OCI-LY1 (cell line): ENCODE data around the gene TTYH3.
"Not testable (repeated sequence)": the region's sequence is repeated elsewhere in the genome, so short reads cannot be mapped to it uniquely, and the experiment has no call there.

ENCODE experiments used
- H2AFZ ChIP-seq: fragments of 200-600 bp; sonication (generic), shearing (Covaris generic); 2 replicates; pipeline ENCODE4 v1.6.0; 2014; ENCODE audit warnings: antibody characterized with exemption, mild to moderate bottlenecking, low read length
- H3F3A ChIP-seq: fragments of 200-600 bp; sonication (generic), shearing (Covaris generic); 2 replicates; pipeline ENCODE4 v1.6.0; 2014; ENCODE audit warnings: mild to moderate bottlenecking, antibody characterized with exemption, low read length, moderate library complexity; ENCODE audit not compliant: insufficient read depth
- H3K27ac ChIP-seq: fragments of 200-600 bp; sonication (generic); 2 replicates; pipeline ENCODE4 v1.5.1; 2014; ENCODE audit warnings: low read length, mixed run types, mild to moderate bottlenecking, low read depth; ENCODE audit not compliant: poor library complexity, severe bottlenecking
- H3K27me3 ChIP-seq: fragments of 200-600 bp; sonication (generic); 2 replicates; pipeline ENCODE4 v1.6.0; 2014; ENCODE audit warnings: antibody characterized with exemption, mild to moderate bottlenecking, low read length, moderate library complexity; ENCODE audit not compliant: insufficient read depth
- H3K36me3 ChIP-seq: fragments of 200-600 bp; sonication (generic); 2 replicates; pipeline ENCODE4 v1.6.1; 2014; ENCODE audit warnings: mild to moderate bottlenecking, antibody characterized with exemption, low read length, moderate library complexity, mixed read lengths; ENCODE audit not compliant: insufficient read depth
- H3K4me1 ChIP-seq: fragments of 200-600 bp; sonication (generic); 2 replicates; pipeline ENCODE4 v1.5.1; 2014; ENCODE audit warnings: mild to moderate bottlenecking, low read length, moderate library complexity; ENCODE audit not compliant: insufficient read depth, severe bottlenecking
- H3K4me2 ChIP-seq: fragments of 200-600 bp; sonication (generic), shearing (Covaris generic); 2 replicates; pipeline ENCODE4 v1.6.1; 2014; ENCODE audit warnings: low read length
- H3K4me3 ChIP-seq: fragments of 200-600 bp; sonication (generic); 2 replicates; pipeline ENCODE4 v1.5.1; 2014; ENCODE audit warnings: low read length, low read depth, mild to moderate bottlenecking, mixed read lengths; ENCODE audit not compliant: poor library complexity, severe bottlenecking
- H3K79me2 ChIP-seq: fragments of 200-600 bp; shearing (Covaris generic); 2 replicates; pipeline ENCODE4 v1.6.1; 2016; ENCODE audit warnings: mixed run types, low read length, mixed read lengths; ENCODE audit not compliant: insufficient read depth
- H3K9ac ChIP-seq: fragments of 200-600 bp; sonication (generic), shearing (Covaris generic); 2 replicates; pipeline ENCODE4 v1.6.1; 2014; ENCODE audit warnings: mild to moderate bottlenecking, low read length, mixed read lengths
- H3K9me2 ChIP-seq: fragments of 200-600 bp; sonication (generic), shearing (Covaris generic); 2 replicates; pipeline ENCODE4 v1.6.1; 2014; ENCODE audit warnings: low read depth, mild to moderate bottlenecking, low read length, mixed read lengths
- H3K9me3 ChIP-seq: fragments of 200-600 bp; shearing (Covaris generic); 2 replicates; pipeline ENCODE4 v1.6.1; 2014; ENCODE audit warnings: low read length, mixed read lengths
- H4K20me1 ChIP-seq: fragments of 200-600 bp; sonication (generic), shearing (Covaris generic); 2 replicates; pipeline ENCODE4 v1.6.0; 2016; ENCODE audit warnings: mild to moderate bottlenecking, low read length; ENCODE audit not compliant: insufficient read depth
- CTCF ChIP-seq: fragments of 200-600 bp; sonication (generic), shearing (Covaris generic); IDR thresholded peaks from 2 replicates; pipeline ENCODE4 v1.5.1; 2017; ENCODE audit warnings: mild to moderate bottlenecking, antibody characterized with exemption, low read length, moderate library complexity, mixed read lengths
- EZH2 ChIP-seq: fragments of 200-600 bp; sonication (generic), shearing (Covaris generic); IDR thresholded peaks from 2 replicates; pipeline ENCODE4 v1.8.0; 2017; ENCODE audit warnings: borderline replicate concordance, mixed run types, mild to moderate bottlenecking, antibody characterized with exemption, low read length, moderate library complexity, mixed read lengths

Gene TTYH3

GRCh38 chr7:2587778-2588177 lies 44.0 kb upstream of the TTYH3 start:
- Histone ChIP-seq H3K4me1 (no peaks in the 10 kb centered on the region), H3K9me3 (no peaks in the 10 kb centered on the region), H4K20me1 (no peaks in the 10 kb centered on the region), H3K27ac (no peak overlapping the region), H2AFZ (no peak overlapping the region), H3K36me3 (no peaks in the 10 kb centered on the region), H3K4me2 (no peak overlapping the region), H3K4me3 (no peak overlapping the region), H3K9ac (no peak overlapping the region), H3K79me2 (no peaks in the 10 kb centered on the region), H3K9me2 (no peaks in the 10 kb centered on the region), H3K27me3 (peaks cover 9% of the 10 kb centered on the region; the same call in 1 of the 2 replicates), H3F3A (no peaks in the 10 kb centered on the region)
- no peak for TF ChIP-seq CTCF
- no peak for TF ChIP-seq EZH2

- Histone ChIP-seq H3K36me3 (no peaks in the 10 kb centered on the region), H4K20me1 (no peaks in the 10 kb centered on the region), H3K9me2 (no peaks in the 10 kb centered on the region)
Observed at GRCh38 chr7:2589341-2589740, 42.4 kb upstream of the TTYH3 start.

GRCh38 chr7:2589941-2590340 lies 41.8 kb upstream of the TTYH3 start:
- H3K27ac ChIP-seq, H3K9me3 ChIP-seq, H3K4me2 ChIP-seq, H4K20me1 ChIP-seq, H3K36me3 ChIP-seq, H2AFZ ChIP-seq, H3K79me2 ChIP-seq, H3K4me1 ChIP-seq, H3K9ac ChIP-seq, H3F3A ChIP-seq, H3K27me3 ChIP-seq, H3K9me2 ChIP-seq, H3K4me3 ChIP-seq: not testable (repeated sequence)

More at GRCh38 chr7:2589341-2589740, 42.4 kb upstream of the TTYH3 start:
- Histone ChIP-seq H3K79me2 (no peaks in the 10 kb centered on the region), H3K27ac (no peak overlapping the region), H3K4me1 (no peaks in the 10 kb centered on the region), H3K9ac (no peak overlapping the region), H3K27me3 (peaks cover 9% of the 10 kb centered on the region; the same call in 1 of the 2 replicates), H3F3A (no peaks in the 10 kb centered on the region), H2AFZ (no peak overlapping the region), H3K4me3 (no peak overlapping the region), H3K4me2 (no peak overlapping the region), H3K9me3 (no peaks in the 10 kb centered on the region)
- TF ChIP-seq CTCF (no peak), EZH2 (no peak)

GRCh38 chr7:2592375-2592865 lies 39.4 kb upstream of the TTYH3 start:
- Histone ChIP-seq H3K4me3 (no peak overlapping the region), H4K20me1 (no peaks in the 10 kb centered on the region), H3K9me2 (no peaks in the 10 kb centered on the region), H3F3A (no peaks in the 10 kb centered on the region), H3K4me2 (no peak overlapping the region), H3K27ac (no peak overlapping the region), H3K79me2 (no peaks in the 10 kb centered on the region), H3K9me3 (no peaks in the 10 kb centered on the region), H2AFZ (no peak overlapping the region), H3K36me3 (no peaks in the 10 kb centered on the region), H3K9ac (no peak overlapping the region), H3K27me3 (peaks cover 4% of the 10 kb centered on the region; the same call in 1 of the 2 replicates), H3K4me1 (no peaks in the 10 kb centered on the region)
- no peak for TF ChIP-seq CTCF
- no peak for TF ChIP-seq EZH2
